ENCODE measurements around the gene TAF1C. TPM values are rescaled to one million over a fixed set of nuclear protein-coding genes. Genes with fewer than 3 reads are reported as not detected.

Gene TAF1C
- polyA plus RNA-seq, 2 of the 4 experiments (the other 2 are of a cell fraction): 13.2 to 38.6 TPM

GRCh38 chr16:84194018-84194417, 7.2 kb upstream of the TAF1C start:
- no peaks in the 10 kb centered on the region for H3K4me1 ChIP-seq
- 76% methylated on average over 11 of the region's 11 CpGs for WGBS (ENCODE audit: missing lambda C conversion rate)
- no peak overlapping the region for H3K4me2 ChIP-seq
- H3K27ac ChIP-seq: no peak overlapping the region
- ChIA-PET CTCF (interaction anchor here (1.1 to 2.1 kb wide), 3 partner anchors 16 to 105 kb away, joined by 3 to 5 read pairs (median 3); no protein-coding TSS in a partner anchor), POLR2A (no interaction called here)
- no peaks in the 10 kb centered on the region for H3K9me3 ChIP-seq
- FAIRE-seq (no peak), DNase-seq (ENCODE audit: low read depth in 1 of 2, low spot score in 1 of 2) (no peak), ATAC-seq (no peak)
- H3K4me3 ChIP-seq: no peak overlapping the region
- TF ChIP-seq RNF2 (IDR thresholded peaks at IDR 0.05; ENCODE audit: borderline replicate concordance, low read depth) (no peak), NPAS2 (CRISPR knock-in tag; IDR thresholded peaks at IDR 0.05; ENCODE audit: borderline replicate concordance) (no peak), NR3C1 (IDR thresholded peaks at IDR 0.05) (no peak), MYC (IDR thresholded peaks at IDR 0.05; ENCODE audit: borderline replicate concordance, low read length) (no peak), CHD2 (IDR thresholded peaks at IDR 0.05; ENCODE audit: low read length, partially characterized antibody) (no peak)

GRCh38 chr16:84193480-84193879, 6.6 kb upstream of the TAF1C start:
- CTCF ChIA-PET: interaction anchor here (1.1 kb wide), 1 partner anchor 27 kb away, joined by 3 read pairs; no protein-coding TSS in a partner anchor
- H3K4me1 ChIP-seq: no peaks in the 10 kb centered on the region

GRCh38 chr16:84191466-84191865, 4.6 kb upstream of the TAF1C start:
- POLR2A ChIA-PET: interaction anchor here (0.6 kb wide), 1 partner anchor 91 kb away, joined by 11 read pairs; no protein-coding TSS in a partner anchor
- no peak for FAIRE-seq
- CTCF ChIA-PET: no interaction called here
- H3K27ac ChIP-seq: no peak overlapping the region
- no peaks in the 10 kb centered on the region for H3K4me1 ChIP-seq
- ATAC-seq: no peak
- DNase-seq (ENCODE audit: low read depth in 1 of 2, low spot score in 1 of 2): no peak
- TF ChIP-seq RFX5 (IDR thresholded peaks at IDR 0.05) (no peak), NPAS2 (CRISPR knock-in tag; IDR thresholded peaks at IDR 0.05; ENCODE audit: borderline replicate concordance) (no peak), POLR2A (IDR thresholded peaks at IDR 0.05; ENCODE audit: low read length) (no peak), FOSB (CRISPR knock-in tag; IDR thresholded peaks at IDR 0.05) (no peak), NFE2L2 (conservative IDR thresholded peaks at IDR 0.05; ENCODE audit: low read length) (no peak), RNF2 (IDR thresholded peaks at IDR 0.05; ENCODE audit: borderline replicate concordance, low read depth) (no peak), E2F6 (IDR thresholded peaks at IDR 0.05; ENCODE audit: borderline replicate concordance, low read depth) (no peak), ZSCAN20 (CRISPR knock-in tag; IDR thresholded peaks at IDR 0.05) (no peak), CBX8 (IDR thresholded peaks at IDR 0.05) (no peak), TFCP2L1 (CRISPR knock-in tag; IDR thresholded peaks at IDR 0.05) (no peak), JUN (IDR thresholded peaks at IDR 0.05) (no peak), FOXS1 (CRISPR knock-in tag; IDR thresholded peaks at IDR 0.05) (no peak), CTCF (IDR thresholded peaks at IDR 0.05) (no peak), KDM1A (IDR thresholded peaks at IDR 0.05; ENCODE audit: low read depth) (no peak), HEYL (CRISPR knock-in tag; IDR thresholded peaks at IDR 0.05) (no peak), MAX (IDR thresholded peaks at IDR 0.05) (no peak)
- 75% methylated on average over 9 of the region's 16 CpGs for WGBS (ENCODE audit: missing lambda C conversion rate)
- H3K9me3 ChIP-seq: no peaks in the 10 kb centered on the region
- H3K4me3 ChIP-seq: no peak overlapping the region
- no peak overlapping the region for H3K4me2 ChIP-seq

More at GRCh38 chr16:84193480-84193879, 6.6 kb upstream of the TAF1C start:
- no peaks in the 10 kb centered on the region for H3K9me3 ChIP-seq
- POLR2A ChIA-PET: no interaction called here
- no peak overlapping the region for H3K4me2 ChIP-seq
- H3K4me3 ChIP-seq: no peak overlapping the region
- FAIRE-seq (no peak), DNase-seq (ENCODE audit: low read depth in 1 of 2, low spot score in 1 of 2) (no peak), ATAC-seq (no peak)
- TF ChIP-seq POLR2AphosphoS2 (conservative IDR thresholded peaks at IDR 0.05; ENCODE audit: low read length) (no peak), ZFP36 (IDR thresholded peaks at IDR 0.05; ENCODE audit: borderline replicate concordance, partially characterized antibody) (no peak), HOXB5 (CRISPR knock-in tag; IDR thresholded peaks at IDR 0.05) (no peak), RAD21 (conservative IDR thresholded peaks at IDR 0.05 in 1 of 2, IDR thresholded peaks at IDR 0.05 in 1 of 2) (no peak), FOSB (CRISPR knock-in tag; IDR thresholded peaks at IDR 0.05) (no peak), NPAS2 (CRISPR knock-in tag; IDR thresholded peaks at IDR 0.05; ENCODE audit: borderline replicate concordance) (no peak), GATA3 (IDR thresholded peaks at IDR 0.05; ENCODE audit: borderline replicate concordance) (no peak), MYC (IDR thresholded peaks at IDR 0.05; ENCODE audit: borderline replicate concordance, low read length) (no peak), PHF8 (IDR thresholded peaks at IDR 0.05; ENCODE audit: borderline replicate concordance, low read depth) (no peak), SREBF2 (IDR thresholded peaks at IDR 0.05) (no peak), CBX2 (IDR thresholded peaks at IDR 0.05; ENCODE audit: borderline replicate concordance, low read depth) (no peak), USF2 (IDR thresholded peaks at IDR 0.05) (no peak), TFCP2L1 (CRISPR knock-in tag; IDR thresholded peaks at IDR 0.05) (no peak)
- TF ChIP-seq, protein P1, sequence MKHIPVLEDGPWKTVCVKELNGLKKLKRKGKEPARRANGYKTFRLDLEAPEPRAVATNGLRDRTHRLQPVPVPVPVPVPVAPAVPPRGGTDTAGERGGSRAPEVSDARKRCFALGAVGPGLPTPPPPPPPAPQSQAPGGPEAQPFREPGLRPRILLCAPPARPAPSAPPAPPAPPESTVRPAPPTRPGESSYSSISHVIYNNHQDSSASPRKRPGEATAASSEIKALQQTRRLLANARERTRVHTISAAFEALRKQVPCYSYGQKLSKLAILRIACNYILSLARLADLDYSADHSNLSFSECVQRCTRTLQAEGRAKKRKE (CRISPR knock-in tag; IDR thresholded peaks at IDR 0.05; ENCODE audit: low read depth): no peak
- WGBS (ENCODE audit: missing lambda C conversion rate): 81% methylated on average over 7 of the region's 7 CpGs
- no peak overlapping the region for H3K27ac ChIP-seq
